Pons (tissue), 1 donor: ENCODE data around the gene KIF20A.
"Not testable (repeated sequence)": the region's sequence is repeated elsewhere in the genome, so short reads cannot be mapped to it uniquely, and the experiment has no call there.

ENCODE experiments used
- DNase-seq: peaks from one replicate; pipeline ENCODE4 v3.0.0-alpha.2; 2016; ENCODE audit warnings: low spot score

KIF20A gene

DNA sequence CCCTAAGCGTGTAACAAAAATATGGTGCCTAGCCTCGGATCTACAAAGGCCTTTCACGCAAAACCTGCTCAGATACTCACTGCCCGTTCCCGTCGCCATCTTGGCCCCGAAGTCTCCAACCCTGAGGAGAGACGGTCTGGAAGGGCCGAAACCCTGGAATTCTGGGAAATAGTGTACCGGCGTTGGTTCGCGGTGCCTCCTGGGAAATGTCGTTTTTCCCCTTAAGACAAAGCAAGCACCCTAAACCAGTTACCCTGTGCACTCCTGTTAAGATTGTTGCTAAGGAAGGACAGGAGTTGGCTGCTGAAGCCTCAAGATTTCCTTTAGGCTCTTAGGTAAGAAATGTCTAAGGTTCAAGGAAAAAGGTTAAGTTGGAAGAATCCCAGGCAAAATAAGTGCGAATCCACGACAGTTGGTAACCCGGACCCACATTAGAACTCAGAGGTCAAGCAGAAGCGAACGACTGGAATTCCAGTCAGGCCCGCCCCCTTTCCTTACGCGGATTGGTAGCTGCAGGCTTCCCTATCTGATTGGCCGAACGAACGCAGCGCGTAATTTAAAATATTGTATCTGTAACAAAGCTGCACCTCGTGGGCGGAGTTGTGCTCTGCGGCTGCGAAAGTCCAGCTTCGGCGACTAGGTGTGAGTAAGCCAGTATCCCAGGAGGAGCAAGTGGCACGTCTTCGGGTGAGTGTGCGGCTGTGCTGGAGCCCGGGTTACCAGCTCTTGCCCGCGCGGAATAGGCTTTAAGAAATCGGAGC is at the start of gene KIF20A, which contains the start of gene BRD8:
Gene KIF20A, plus strand, starts transcription at position 597 of the 761 bp plus-strand sequence. CDS start 569 bp downstream, outside the sequence.
Gene BRD8, minus strand, starts transcription at position 115 of the 761 bp plus-strand sequence. Its CDS starts 16 bp downstream, at position 99.
- peak; percentile 99 for DNase-seq

GRCh38 chr5:138129347-138129746 is 49.6 kb upstream of the KIF20A start:
- DNase-seq, result no peak

- DNase-seq, result no peak
Measured at GRCh38 chr5:138132543-138132942, 46.4 kb upstream of the KIF20A start.

GRCh38 chr5:138138949-138139780 is 39.7 kb upstream of the KIF20A start, which contains the start of gene NME5:
Gene NME5 (minus strand): TSS chr5:138139428. CDS start chr5:138138780, 648 bp downstream.
- peak; percentile 64 for DNase-seq

DNA sequence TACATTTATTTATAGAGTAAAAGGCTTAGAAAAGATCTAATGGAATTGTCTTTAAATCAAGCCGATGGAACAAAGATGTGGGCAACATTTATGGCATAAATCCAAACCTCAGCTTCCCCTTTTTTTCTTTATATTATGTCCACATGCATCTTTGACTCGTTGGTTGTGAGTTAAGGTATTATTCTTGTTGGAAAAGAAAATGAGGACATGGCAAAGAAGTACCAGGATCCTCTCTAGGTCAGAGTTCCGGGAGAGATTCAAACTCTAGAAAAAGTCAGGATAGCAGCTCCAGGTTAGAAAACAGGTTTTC is 39.2 kb upstream of the KIF20A start:
- DNase-seq, result no peak

GRCh38 chr5:138140268-138140667 is 38.6 kb upstream of the KIF20A start:
- DNase-seq, result no peak

DNA sequence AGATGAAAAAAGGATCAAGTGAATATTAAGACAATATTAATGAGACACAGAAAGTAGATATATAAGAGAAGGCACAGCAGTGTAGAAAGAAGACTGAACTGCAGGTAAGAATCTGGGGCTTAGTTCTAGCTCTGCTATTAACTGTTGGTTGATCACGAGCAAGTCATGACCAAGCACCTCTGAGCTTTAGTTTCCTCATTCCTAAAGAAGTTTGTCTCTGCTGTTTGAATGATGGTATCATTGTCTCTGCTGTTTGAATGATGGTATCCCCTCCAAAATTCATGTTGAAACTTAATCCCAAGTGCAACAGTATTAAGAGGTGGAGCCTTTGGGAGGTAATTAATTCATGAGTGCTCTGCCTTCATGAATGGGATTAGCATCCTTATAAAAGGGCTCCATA is 37.2 kb upstream of the KIF20A start:
- DNase-seq, result no peak

DNA sequence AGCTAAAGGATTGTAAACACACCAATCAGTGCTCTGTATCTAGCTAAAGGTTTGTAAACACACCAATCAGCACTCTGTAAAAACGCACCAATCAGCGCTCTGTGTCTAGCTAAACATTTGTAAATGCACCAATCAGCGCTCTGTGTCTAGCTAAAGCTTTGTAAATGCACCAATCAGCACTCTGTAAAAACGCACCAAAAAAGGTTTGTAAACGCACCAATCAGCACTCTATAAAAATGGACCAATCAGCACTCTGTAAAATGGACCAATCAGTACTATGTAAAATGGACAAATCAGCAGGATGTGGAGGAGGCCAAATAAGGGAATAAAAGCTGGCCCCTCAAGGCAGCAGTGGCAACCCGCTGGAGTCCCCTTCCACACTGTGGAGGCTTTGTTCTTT is 35.3 kb upstream of the KIF20A start:
- DNase-seq, result not testable (repeated sequence)

- no peak for DNase-seq
Measured at GRCh38 chr5:138148811-138149210, 30.1 kb upstream of the KIF20A start.

- no peak for DNase-seq
Measured at GRCh38 chr5:138149530-138149929, 29.4 kb upstream of the KIF20A start.

- DNase-seq, result not testable (repeated sequence)
Measured at GRCh38 chr5:138155977-138156376, 22.9 kb upstream of the KIF20A start.

DNA sequence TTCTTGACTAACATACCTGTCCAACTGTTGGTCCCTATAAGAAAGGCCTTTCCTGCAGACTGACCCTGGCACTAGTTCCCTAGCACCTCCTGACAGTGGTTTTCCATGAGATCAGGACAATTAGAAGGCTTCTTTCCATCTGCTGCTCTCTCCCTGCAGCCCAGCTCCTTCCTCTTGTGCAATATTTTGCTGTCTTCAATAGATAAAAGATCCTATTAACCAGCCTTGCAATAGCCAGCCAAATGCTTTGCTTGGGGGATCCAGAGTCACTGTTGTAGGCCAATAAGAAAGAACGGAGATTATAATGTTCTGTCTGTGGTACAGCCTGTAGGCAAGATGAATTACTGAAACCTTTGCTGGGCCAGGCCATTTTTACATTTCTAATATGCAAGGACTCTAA is 21.3 kb upstream of the KIF20A start:
- no peak for DNase-seq

DNA sequence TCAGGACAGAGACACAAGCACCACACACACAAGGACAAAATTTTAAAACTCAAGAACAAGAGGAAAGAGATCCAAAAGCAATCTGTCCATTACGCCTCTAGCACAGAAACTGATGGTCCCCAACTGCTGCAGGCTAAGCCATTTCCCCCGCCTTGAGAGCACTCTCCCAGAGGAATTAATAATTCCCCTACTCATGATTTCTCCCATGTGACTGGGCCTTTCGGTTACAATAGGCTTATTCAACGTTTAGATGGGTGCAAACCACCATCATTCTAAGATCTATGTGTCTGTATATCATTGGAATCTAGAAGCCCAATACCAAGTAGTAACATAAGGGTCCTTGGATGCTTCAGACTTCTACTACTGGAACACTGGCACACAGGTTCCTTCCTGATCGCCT is 19.2 kb upstream of the KIF20A start:
- DNase-seq, result peak; percentile 80

GRCh38 chr5:138160706-138161105 is 18.2 kb upstream of the KIF20A start:
- DNase-seq, result no peak

DNA sequence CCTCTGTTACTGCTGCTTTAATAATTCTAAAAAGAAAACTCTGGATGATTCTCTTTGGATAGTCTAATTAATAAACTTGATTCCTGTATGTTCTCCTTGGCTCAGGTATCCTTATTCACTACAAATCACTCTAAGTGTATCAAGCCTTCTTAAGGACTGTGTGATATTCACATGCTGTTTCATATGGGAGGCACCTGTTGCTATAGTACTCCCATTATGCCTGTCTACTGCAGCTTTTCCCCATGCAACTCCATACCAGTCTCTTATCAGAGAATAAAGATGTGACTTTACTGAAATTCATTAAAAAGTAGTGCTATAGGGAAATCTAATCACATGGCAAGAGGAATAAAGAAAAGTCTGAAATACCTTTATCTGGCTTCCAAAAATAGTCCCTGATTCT is 15.2 kb upstream of the KIF20A start:
- DNase-seq, result no peak

DNA sequence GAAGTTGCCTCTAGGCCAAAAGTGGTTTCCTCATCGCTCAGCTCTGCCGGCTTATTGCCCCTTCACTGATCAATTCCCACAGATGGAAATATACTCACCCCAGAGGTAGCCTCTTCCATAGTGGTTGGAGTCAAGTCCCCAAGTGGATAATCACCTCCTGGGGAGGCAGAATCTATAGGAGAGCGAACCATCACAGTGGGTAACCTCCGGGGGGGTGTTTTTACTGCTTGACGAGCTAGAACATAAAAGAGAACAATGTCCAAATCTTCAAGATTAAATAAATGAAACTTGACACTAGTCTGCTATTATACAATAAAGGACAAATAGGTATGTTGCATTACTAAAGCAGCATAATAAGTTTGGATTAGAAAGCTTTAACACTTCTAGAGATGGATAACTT is 9.8 kb upstream of the KIF20A start:
- DNase-seq, result no peak

DNA sequence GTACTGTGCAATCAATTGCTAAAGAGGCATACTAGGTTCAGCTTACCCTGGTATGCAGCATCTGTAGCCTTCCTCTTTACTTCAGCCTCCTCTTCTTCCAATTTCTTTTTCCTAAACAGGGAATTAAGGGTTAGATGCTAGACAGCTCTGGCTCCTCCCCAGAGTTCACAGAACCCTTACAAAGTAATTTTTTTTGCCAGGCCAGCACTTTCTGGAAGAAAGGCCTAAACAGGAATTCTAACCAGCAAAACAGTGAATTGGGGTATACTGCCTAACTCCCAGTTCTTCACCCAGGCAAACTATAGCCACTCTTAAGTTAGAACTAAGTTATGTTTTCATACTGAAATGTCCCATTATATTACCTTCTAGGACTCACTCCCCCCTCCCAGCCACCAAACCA is 8.6 kb upstream of the KIF20A start:
- DNase-seq, result no peak

GRCh38 chr5:138177941-138178515 is 884 bp upstream of the KIF20A start:
- DNase-seq, result peak; percentile 61

DNA sequence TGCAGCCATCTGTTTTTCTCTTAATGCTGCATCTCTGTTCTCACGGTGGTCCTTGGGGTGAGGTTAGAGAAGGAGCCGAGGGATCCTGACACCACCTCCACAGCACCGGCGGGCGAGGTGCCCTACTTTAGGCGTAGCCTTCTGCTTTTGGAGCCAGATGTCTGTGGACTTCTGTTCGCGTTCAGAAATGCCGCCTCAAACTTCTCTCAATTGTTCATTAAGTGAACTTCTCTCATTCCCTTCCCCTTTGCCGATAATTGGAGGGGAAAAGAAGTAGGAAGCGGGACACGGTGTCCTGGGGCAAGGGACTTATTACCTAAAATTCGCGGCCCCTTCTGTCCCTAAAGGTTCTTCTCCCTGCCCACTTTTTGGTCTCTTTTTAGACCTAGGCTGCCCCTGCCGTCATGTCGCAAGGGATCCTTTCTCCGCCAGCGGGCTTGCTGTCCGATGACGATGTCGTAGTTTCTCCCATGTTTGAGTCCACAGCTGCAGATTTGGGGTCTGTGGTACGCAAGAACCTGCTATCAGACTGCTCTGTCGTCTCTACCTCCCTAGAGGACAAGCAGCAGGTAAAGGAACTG is 455 bp downstream of the KIF20A start:
- no peak for DNase-seq

DNA sequence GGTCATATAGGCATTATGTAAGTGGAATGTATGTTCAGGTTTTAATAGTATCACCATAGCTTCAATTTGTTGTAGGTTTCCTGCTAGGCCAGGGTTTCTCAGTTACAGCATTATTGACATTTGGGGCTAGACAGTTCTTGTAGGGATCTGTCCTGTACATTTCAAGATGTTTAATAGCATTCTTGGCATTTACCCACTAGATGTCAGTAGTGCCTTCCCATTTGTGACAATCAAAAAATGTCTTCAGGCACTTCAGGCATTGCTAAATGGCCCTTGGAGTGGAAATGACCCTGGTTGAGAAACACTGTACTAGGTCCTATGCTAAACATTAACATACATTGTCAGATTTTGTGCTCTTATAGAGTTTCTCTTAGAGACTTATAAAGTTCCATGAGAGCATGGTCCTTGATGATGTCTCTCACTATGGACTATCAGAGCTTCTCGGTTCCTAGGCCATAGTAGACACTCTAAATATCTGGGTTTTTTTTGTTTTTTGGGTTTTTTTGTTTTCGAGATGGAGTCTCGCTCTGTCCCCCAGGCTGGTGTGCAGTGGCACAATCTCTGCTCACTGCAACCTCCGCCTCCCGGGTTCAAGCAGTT is 1.4 kb downstream of the KIF20A start:
- DNase-seq, result peak; percentile 34

DNA sequence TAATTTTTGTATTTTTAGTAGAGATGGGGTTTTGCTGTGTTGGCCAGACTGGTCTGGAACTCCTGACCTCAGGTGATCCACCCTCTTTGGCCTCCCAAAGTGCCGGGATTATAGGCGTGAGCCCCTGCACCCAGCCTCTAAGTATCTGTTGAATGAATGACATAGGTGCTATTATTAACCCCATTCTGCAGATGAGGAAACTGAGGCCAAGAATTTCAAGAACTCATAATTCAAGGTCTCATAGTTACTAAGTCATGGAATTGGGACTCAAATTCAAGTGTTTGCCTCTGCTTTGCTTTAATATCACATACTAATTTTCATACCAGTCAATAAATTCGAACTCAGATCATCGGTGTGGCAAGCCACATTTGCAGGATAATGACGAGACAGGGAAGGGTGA is 1.9 kb downstream of the KIF20A start:
- no peak for DNase-seq

- no peak for DNase-seq
Measured at GRCh38 chr5:138182808-138183207, 3.9 kb downstream of the KIF20A start.
